MM.1S (cell line): Measurements from ENCODE around the gene CYGB.

Experiments used
- CTCF ChIP-seq: fragments of 300-600 bp; sonication (generic); IDR thresholded peaks from 2 replicates; pipeline ENCODE4 v1.5.1; 2016; ENCODE audit warnings: antibody characterized with exemption, low read length, mixed read lengths
- EZH2 ChIP-seq: fragments of 300-600 bp; sonication (generic); optimal IDR thresholded peaks from 2 replicates; pipeline ENCODE3; 2017; ENCODE audit warnings: low read depth, mild to moderate bottlenecking, antibody characterized with exemption, low read length, mixed read lengths
- EZH2phosphoT487 ChIP-seq: fragments of 300-600 bp; sonication (generic); IDR thresholded peaks from 2 replicates; pipeline ENCODE4 v1.6.1; 2018; ENCODE audit warnings: antibody characterized with exemption, low read length

GRCh38 chr17:76561799-76562268, 24.3 kb upstream of the CYGB start:
- TF ChIP-seq EZH2phosphoT487 (no peak), EZH2 (no peak), CTCF (no peak)
